Lung (tissue), 12 donors: ENCODE measurements around the gene CFAP20DC. TPM values are rescaled to one million over a fixed set of nuclear protein-coding genes. Genes with fewer than 3 reads are reported as not detected.
"Not testable (repeated sequence)": the region's sequence is repeated elsewhere in the genome, so short reads cannot be mapped to it uniquely, and the experiment has no call there.

Experiments used
- ATAC-seq: fragments of 200-7000 bp; cut with Tn5 transposase; one replicate; pipeline ENCODE4 v1.9.1; 2020; ENCODE audit warnings: moderate number of reproducible peaks; ENCODE audit not compliant: insufficient read depth, low FRiP score
- DNase-seq, 3 donors: peaks; one replicate each; pipeline ENCODE4 v3.0.0-alpha.2; 2013 to 2017
- H3K27ac ChIP-seq, 2 donors: one replicate each; pipeline ENCODE4 v1.5.1; 2013; ENCODE audit warnings: mild to moderate bottlenecking in 2 of 2, moderate library complexity in 2 of 2, control low read depth in 1 of 2, inconsistent platforms in 1 of 2, low read depth in 1 of 2, low read length in 1 of 2
- H3K27me3 ChIP-seq, 3 donors: one replicate each; pipeline ENCODE4 v1.5.1; 2013; ENCODE audit warnings: low read length in 2 of 3; ENCODE audit not compliant: control insufficient read depth in 3 of 3, insufficient read depth in 3 of 3
- H3K36me3 ChIP-seq, 4 donors: one replicate each; pipeline ENCODE4 v1.5.1; 2013; ENCODE audit warnings: low read length in 4 of 4, mild to moderate bottlenecking in 1 of 4, moderate library complexity in 1 of 4; ENCODE audit not compliant: control insufficient read depth in 4 of 4, insufficient read depth in 4 of 4
- H3K4me1 ChIP-seq, 5 donors: one replicate each; pipeline ENCODE4 v1.5.1; 2013; ENCODE audit warnings: low read length in 5 of 5, mild to moderate bottlenecking in 2 of 5, moderate library complexity in 1 of 5; ENCODE audit not compliant: control insufficient read depth in 5 of 5, insufficient read depth in 5 of 5
- H3K4me3 ChIP-seq: one replicate; pipeline ENCODE4 v1.5.1; 2013; ENCODE audit warnings: mild to moderate bottlenecking, control low read depth, moderate library complexity
- H3K9ac ChIP-seq, 2 donors: one replicate each; pipeline ENCODE4 v1.5.1; 2013; ENCODE audit warnings: low read length in 2 of 2, control low read depth in 1 of 2; ENCODE audit not compliant: insufficient read depth in 1 of 2
- H3K9me3 ChIP-seq, 4 donors: one replicate each; pipeline ENCODE4 v1.5.1; 2013; ENCODE audit warnings: low read length in 3 of 4, mild to moderate bottlenecking in 1 of 4, moderate library complexity in 1 of 4; ENCODE audit not compliant: control insufficient read depth in 4 of 4, insufficient read depth in 3 of 4
- CTCF ChIP-seq: IDR thresholded peaks from 2 replicates; pipeline ENCODE4 v1.5.1; 2012; ENCODE audit warnings: mild to moderate bottlenecking; ENCODE audit errors: control extremely low read depth, extremely low read depth
- WGBS, 2 donors: extraction: QIAGEN DNeasy Blood & Tissue Kit; methylation state at CpG; one replicate each; pipeline ENCODE4 v1.1.7; 2013; 5-methylcytosine and 5-hydroxymethylcytosine counted together
- polyA plus RNA-seq, 2 donors: library from polyadenylated mRNA; stranded (reverse); fragments of 200-250 nt; gene quantifications; one replicate each; pipeline ENCODE4 v1.2.1, GENCODE V29; 2013
- total RNA-seq, 2 donors: library from RNA; depleted of rRNA in 1 of 2; stranded (reverse); fragments of >200 nt in 1 of 2; gene quantifications; one replicate each; pipeline ENCODE4 v1.2.1, GENCODE V29; 2014 to 2021
- donor health status: control.
- donor health status: control.
- donor health status: Bipolar disorder and iron deficiency.
- donor health status: healthy.
- donor health status: DM: yes; HTN: yes; CAD: no.

The CFAP20DC gene
- total and polyA plus RNA-seq, 4 donors, result 0.47 to 5.4 (median 1.5) TPM

- 73 to 88% methylated on average over 4 of the region's 4 CpGs for WGBS, 2 donors
- Histone ChIP-seq H3K4me1 (peaks cover 0 to 24% (median 0%) of the 10 kb centered on the region in 5 donors), H3K36me3 (no peaks in the 10 kb centered on the region), H3K4me3 (no peak overlapping the region), H3K27me3 (no peaks in the 10 kb centered on the region), H3K9me3 (no peaks in the 10 kb centered on the region), H3K27ac (no peak overlapping the region), H3K9ac (no peak overlapping the region)
- TF ChIP-seq CTCF, result no peak
- DNase-seq (peak; percentile 21 to 66 (median 61)), ATAC-seq (no peak)
Measured at GRCh38 chr3:58829321-58830000, 220.4 kb downstream of the CFAP20DC start.

- ATAC-seq (no peak), DNase-seq (no peak)
- Histone ChIP-seq H3K9ac (no peak overlapping the region), H3K27me3 (no peaks in the 10 kb centered on the region), H3K36me3 (no peaks in the 10 kb centered on the region), H3K27ac (no peak overlapping the region), H3K4me1 (peaks cover 0 to 12% (median 0%) of the 10 kb centered on the region in 5 donors), H3K9me3 (no peaks in the 10 kb centered on the region), H3K4me3 (no peak overlapping the region)
- WGBS, 2 donors, result 66 to 88% methylated on average over 1 of the region's 1 CpG
- no peak for TF ChIP-seq CTCF
Measured at GRCh38 chr3:58824777-58825176, 225.0 kb downstream of the CFAP20DC start.

GRCh38 chr3:58824285-58824684 lies 225.5 kb downstream of the CFAP20DC start:
- Histone ChIP-seq H3K27ac (no peak overlapping the region), H3K27me3 (no peaks in the 10 kb centered on the region), H3K4me3 (no peak overlapping the region), H3K4me1 (peaks cover 0 to 8% (median 0%) of the 10 kb centered on the region in 5 donors), H3K9me3 (no peaks in the 10 kb centered on the region), H3K36me3 (no peaks in the 10 kb centered on the region), H3K9ac (no peak overlapping the region)
- ATAC-seq, result no peak
- DNase-seq, result peak; percentile 87 to 94 (median 91)
- peak; percentile 11 for TF ChIP-seq CTCF
- WGBS, 2 donors, result 25 to 32% methylated on average over 7 of the region's 7 CpGs

GRCh38 chr3:58806551-58807244 lies 243.1 kb downstream of the CFAP20DC start:
- not testable (repeated sequence) for H3K27ac ChIP-seq, H3K9me3 ChIP-seq, H3K9ac ChIP-seq, ATAC-seq, H3K4me3 ChIP-seq, H3K36me3 ChIP-seq, H3K27me3 ChIP-seq, H3K4me1 ChIP-seq, DNase-seq
- 90 to 95% methylated on average over 22 to 26 of the region's 26 CpGs for WGBS, 2 donors
